Lower lobe of right lung (tissue), 2 donors: ENCODE measurements around the gene SH3RF3. TPM values are rescaled to one million over a fixed set of nuclear protein-coding genes. Genes with fewer than 3 reads are reported as not detected.

Source experiments
- ATAC-seq, 2 donors: fragments of 200-7000 bp; cut with Tn5 transposase; one replicate each; pipeline ENCODE4 v1.9.1; 2020 to 2022; ENCODE audit warnings: mild to moderate bottlenecking in 2 of 2, moderate library complexity in 2 of 2
- DNase-seq: peaks from one replicate; pipeline ENCODE4 v3.0.0-alpha.2; 2020
- H3K27ac ChIP-seq: fragments of 200-600 bp; one replicate; pipeline ENCODE4 v1.8.0; 2022
- H3K27me3 ChIP-seq: fragments of 200-600 bp; one replicate; pipeline ENCODE4 v1.8.0; 2022; ENCODE audit warnings: low read depth
- H3K36me3 ChIP-seq: fragments of 200-600 bp; one replicate; pipeline ENCODE4 v1.8.0; 2022; ENCODE audit warnings: mild to moderate bottlenecking
- H3K4me1 ChIP-seq: fragments of 200-600 bp; one replicate; pipeline ENCODE4 v1.8.0; 2022
- H3K4me3 ChIP-seq: fragments of 200-600 bp; one replicate; pipeline ENCODE4 v1.8.0; 2022; ENCODE audit warnings: mild to moderate bottlenecking
- H3K9me3 ChIP-seq: fragments of 200-600 bp; one replicate; pipeline ENCODE4 v1.8.0; 2022
- intact Hi-C: fragments of 100-400 bp; cut with DNase I; formaldehyde crosslinking; loops from one replicate; pipeline ENCODE4 v1.11.0; 2022
- total RNA-seq: library from RNA; stranded (reverse); fragmentation: NEBNext Ultra II Directional; extraction: Animal tissue kit (Norgen Biotek cat#: 25700); gene quantifications from one replicate; pipeline ENCODE4 v1.2.1, GENCODE V29; 2021
- TF ChIP-seq, protein P1 (sequence below): fragments of 200-600 bp; IDR thresholded peaks from one replicate; pipeline ENCODE4 v1.8.0; 2022; ENCODE audit warnings: antibody characterized with exemption, mild to moderate bottlenecking
- donor health status: DM: no; HTN: yes; CAD: no; lungs with severe emphysema.

Gene SH3RF3
- total RNA-seq, 1 donor from 2014 or later: 5.7 TPM

DNA sequence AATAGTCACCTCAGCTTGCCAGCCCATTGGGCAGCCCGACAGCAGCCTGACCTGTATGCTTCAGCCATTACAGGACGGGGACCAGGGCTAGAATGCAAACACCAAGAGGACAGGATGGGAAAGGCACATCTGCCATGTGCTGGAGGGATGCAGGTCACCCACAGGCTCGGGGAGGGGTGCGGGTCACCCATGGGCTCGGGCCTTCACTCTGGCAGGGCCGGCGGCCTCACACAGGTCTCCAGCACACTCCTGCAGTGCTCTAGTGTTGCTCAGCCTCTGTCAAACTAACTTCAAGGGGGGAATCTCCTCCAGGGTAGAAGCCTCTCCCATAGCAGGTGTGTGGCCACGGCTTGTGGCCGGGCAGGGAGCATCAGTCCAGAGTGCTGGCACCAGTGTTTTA is 262.2 kb downstream of the SH3RF3 start:
- Histone ChIP-seq H3K27me3 (no peaks in the 10 kb centered on the region), H3K9me3 (no peaks in the 10 kb centered on the region), H3K4me3 (no peak overlapping the region), H3K4me1 (no peaks in the 10 kb centered on the region), H3K27ac (no peak overlapping the region), H3K36me3 (no peaks in the 10 kb centered on the region)
- ATAC-seq (no peak), DNase-seq (no peak)
- intact Hi-C loops: no loop called here
- TF ChIP-seq, protein P1, sequence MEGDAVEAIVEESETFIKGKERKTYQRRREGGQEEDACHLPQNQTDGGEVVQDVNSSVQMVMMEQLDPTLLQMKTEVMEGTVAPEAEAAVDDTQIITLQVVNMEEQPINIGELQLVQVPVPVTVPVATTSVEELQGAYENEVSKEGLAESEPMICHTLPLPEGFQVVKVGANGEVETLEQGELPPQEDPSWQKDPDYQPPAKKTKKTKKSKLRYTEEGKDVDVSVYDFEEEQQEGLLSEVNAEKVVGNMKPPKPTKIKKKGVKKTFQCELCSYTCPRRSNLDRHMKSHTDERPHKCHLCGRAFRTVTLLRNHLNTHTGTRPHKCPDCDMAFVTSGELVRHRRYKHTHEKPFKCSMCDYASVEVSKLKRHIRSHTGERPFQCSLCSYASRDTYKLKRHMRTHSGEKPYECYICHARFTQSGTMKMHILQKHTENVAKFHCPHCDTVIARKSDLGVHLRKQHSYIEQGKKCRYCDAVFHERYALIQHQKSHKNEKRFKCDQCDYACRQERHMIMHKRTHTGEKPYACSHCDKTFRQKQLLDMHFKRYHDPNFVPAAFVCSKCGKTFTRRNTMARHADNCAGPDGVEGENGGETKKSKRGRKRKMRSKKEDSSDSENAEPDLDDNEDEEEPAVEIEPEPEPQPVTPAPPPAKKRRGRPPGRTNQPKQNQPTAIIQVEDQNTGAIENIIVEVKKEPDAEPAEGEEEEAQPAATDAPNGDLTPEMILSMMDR: no peak

DNA sequence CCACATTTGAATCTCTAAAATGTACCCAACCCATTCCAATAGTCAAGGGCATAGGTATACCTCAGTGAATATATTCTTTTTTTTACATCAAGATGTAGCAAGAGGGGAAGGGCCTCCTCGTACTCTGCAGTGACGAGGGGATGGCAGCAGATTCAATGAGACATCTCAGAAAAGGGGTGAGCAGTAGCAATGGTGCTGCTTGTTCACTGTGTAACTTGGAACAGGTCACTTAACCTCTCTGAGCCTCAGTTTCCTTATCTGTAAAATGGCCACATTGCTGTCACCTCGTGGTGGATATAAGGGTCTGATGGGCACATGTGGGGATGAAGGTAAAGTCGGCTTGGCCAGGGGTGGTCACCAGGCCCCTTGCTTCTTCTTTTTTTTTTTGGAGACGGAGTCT is 263.1 kb downstream of the SH3RF3 start:
- DNase-seq (no peak), ATAC-seq (no peak)
- TF ChIP-seq, protein P1: no peak
- Histone ChIP-seq H3K27me3 (no peaks in the 10 kb centered on the region), H3K27ac (no peak overlapping the region), H3K4me3 (no peak overlapping the region), H3K4me1 (no peaks in the 10 kb centered on the region), H3K9me3 (no peaks in the 10 kb centered on the region), H3K36me3 (no peaks in the 10 kb centered on the region)
- intact Hi-C loops: no loop called here

DNA sequence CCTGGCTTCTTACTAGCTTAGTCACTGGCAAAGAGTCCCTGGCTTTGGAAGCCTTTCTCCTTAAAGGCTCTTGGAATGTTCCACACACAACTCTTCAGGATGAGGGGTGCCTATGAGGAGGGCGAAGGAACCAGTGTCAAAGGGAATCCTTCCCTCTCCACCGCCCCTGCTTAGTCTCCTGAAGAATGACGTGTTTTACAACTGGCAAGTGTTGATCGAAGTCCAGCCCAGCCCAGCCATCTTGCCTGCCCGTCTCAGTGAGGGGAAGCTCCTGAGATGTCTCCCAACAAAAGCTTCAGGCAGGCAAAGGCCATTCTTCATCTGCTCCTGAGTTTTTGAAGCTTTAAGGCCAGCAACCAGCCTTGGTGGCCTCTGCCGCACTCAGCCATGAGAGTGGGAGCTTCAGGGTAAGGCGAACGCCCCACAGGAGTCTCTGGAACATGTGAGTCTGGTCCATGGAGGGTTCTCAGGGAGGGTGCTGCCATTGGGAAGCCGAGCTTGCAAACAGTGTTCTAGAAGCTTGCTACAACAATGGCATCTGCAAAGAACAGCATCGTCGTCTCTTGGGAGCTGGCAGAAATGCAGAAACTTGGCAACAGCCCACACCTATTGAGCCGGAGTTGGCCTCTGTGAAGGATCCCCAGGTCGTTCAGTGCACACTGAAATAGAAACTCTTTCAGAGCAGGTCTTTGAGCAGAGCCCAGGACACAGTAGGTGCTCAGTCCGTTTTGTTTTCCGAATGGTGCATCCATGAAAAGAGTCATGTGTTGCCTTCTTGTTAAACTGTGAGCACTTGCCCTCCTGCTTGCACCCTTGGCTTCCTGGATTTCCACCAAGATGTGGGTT is 264.0 kb downstream of the SH3RF3 start:
- H3K27me3 ChIP-seq: no peaks in the 10 kb centered on the region
- no peaks in the 10 kb centered on the region for H3K36me3 ChIP-seq
- no peak for ATAC-seq
- H3K27ac ChIP-seq: no peak overlapping the region
- intact Hi-C loops: no loop called here
- H3K4me1 ChIP-seq: no peaks in the 10 kb centered on the region
- TF ChIP-seq, protein P1: no peak
- H3K4me3 ChIP-seq: no peak overlapping the region
- no peak for DNase-seq
- no peaks in the 10 kb centered on the region for H3K9me3 ChIP-seq

DNA sequence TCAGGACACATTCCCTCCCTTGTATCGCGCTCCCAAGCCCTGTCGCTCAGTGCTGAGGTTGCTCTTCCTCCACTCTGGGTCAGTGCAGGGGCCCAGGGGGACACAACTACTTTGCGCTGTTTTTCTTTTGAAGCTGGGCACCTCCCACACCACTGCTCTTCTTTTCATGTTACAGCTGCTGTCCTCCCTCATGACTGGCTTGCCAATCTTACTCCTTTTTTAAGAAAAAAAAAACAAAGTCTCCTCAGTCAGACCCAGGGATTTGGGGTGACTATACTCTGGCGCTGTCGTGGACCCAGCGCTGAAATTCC is 264.6 kb downstream of the SH3RF3 start:
- H3K27ac ChIP-seq: no peak overlapping the region
- no peaks in the 10 kb centered on the region for H3K36me3 ChIP-seq
- TF ChIP-seq, protein P1: no peak
- no peaks in the 10 kb centered on the region for H3K4me1 ChIP-seq
- intact Hi-C loops: no loop called here
- DNase-seq (no peak), ATAC-seq (no peak)
- no peaks in the 10 kb centered on the region for H3K27me3 ChIP-seq
- no peak overlapping the region for H3K4me3 ChIP-seq
- H3K9me3 ChIP-seq: no peaks in the 10 kb centered on the region

DNA sequence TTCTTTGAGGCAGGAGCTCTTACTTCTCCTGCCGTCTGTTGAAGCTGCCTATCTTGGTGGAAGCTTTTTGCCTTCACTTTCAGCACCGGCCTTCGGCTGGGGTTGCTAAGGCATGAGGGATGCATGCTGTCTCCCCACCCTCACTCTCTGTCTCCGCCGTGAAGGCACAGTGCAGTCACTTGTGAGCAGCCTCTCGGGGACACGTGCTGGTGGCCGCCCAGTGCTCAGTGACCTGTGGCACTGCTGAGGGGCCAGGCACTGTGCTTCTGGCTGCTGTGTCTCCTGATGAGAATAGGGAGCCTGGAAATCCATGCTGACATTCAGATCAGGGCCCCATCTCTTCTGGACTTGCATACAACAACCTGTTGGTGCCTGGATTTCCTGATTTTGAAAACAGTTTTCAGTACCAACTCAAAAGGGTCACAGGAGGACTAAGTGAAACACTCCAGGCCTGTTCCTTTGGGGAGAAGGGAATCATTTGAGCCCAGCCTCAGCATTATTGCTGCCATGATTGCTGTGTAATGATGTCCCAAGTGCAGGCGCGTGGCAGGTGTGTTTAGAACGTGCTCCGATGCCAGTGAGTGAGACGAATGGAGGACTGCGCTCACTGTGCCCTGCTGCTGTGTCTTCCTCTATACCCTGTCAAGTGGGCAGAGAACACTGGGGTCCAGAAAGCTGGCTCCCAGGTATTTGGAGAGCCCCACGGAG is 266.6 kb downstream of the SH3RF3 start:
- Histone ChIP-seq H3K36me3 (no peaks in the 10 kb centered on the region), H3K27me3 (no peaks in the 10 kb centered on the region), H3K27ac (no peak overlapping the region), H3K4me1 (no peaks in the 10 kb centered on the region), H3K4me3 (no peak overlapping the region), H3K9me3 (no peaks in the 10 kb centered on the region)
- TF ChIP-seq, protein P1: no peak
- intact Hi-C loops: no loop called here
- no peak for ATAC-seq
- DNase-seq: no peak
